Hepatocyte (in vitro differentiated cells): ENCODE measurements around the gene CCDC78. TPM values are rescaled to one million over a fixed set of nuclear protein-coding genes. Genes with fewer than 3 reads are reported as not detected.
"Not testable (repeated sequence)": the region's sequence is repeated elsewhere in the genome, so short reads cannot be mapped to it uniquely, and the experiment has no call there.

Source experiments
- DNase-seq: peaks from one replicate; pipeline ENCODE4 v3.0.0-alpha.2; 2016; ENCODE audit warnings: low spot score
- H2AFZ ChIP-seq: fragments of 200-600 bp; sonication (generic); 2 replicates; pipeline ENCODE4 v1.6.0; 2016; ENCODE audit warnings: antibody characterized with exemption, mild to moderate bottlenecking
- H3K27ac ChIP-seq: fragments of 200-600 bp; sonication (generic); 2 replicates; pipeline ENCODE4 v1.5.1; 2016; ENCODE audit warnings: mild to moderate bottlenecking
- H3K27me3 ChIP-seq: fragments of 200-600 bp; sonication (generic); 2 replicates; pipeline ENCODE4 v1.6.1; 2016
- H3K36me3 ChIP-seq: fragments of 200-600 bp; sonication (generic); replicated peaks from 2 replicates; pipeline ENCODE4 v1.5.1; 2016; ENCODE audit warnings: low read depth; ENCODE audit not compliant: insufficient read depth
- H3K4me1 ChIP-seq: fragments of 200-600 bp; sonication (generic); 2 replicates; pipeline ENCODE4 v1.5.1; 2016; ENCODE audit warnings: mild to moderate bottlenecking, moderate library complexity; ENCODE audit not compliant: insufficient read depth
- H3K4me2 ChIP-seq: fragments of 200-600 bp; sonication (generic); 2 replicates; pipeline ENCODE4 v1.6.0; 2016
- H3K4me3 ChIP-seq: fragments of 200-600 bp; sonication (generic); 2 replicates; pipeline ENCODE4 v1.5.1; 2016; ENCODE audit warnings: mild to moderate bottlenecking
- H3K79me2 ChIP-seq: fragments of 200-600 bp; sonication (generic); 2 replicates; pipeline ENCODE4 v1.6.0; 2017; ENCODE audit warnings: mild to moderate bottlenecking
- H3K9me2 ChIP-seq: fragments of 200-600 bp; sonication (generic); replicated peaks from 2 replicates; pipeline ENCODE4 v1.6.0; 2017; ENCODE audit warnings: mild to moderate bottlenecking; ENCODE audit not compliant: insufficient read depth
- H3K9me3 ChIP-seq: fragments of 200-600 bp; sonication (generic); 2 replicates; pipeline ENCODE4 v1.5.1; 2016; ENCODE audit warnings: low read depth, mild to moderate bottlenecking
- H4K20me1 ChIP-seq: fragments of 200-600 bp; sonication (generic); 2 replicates; pipeline ENCODE4 v1.6.0; 2016; ENCODE audit warnings: mild to moderate bottlenecking; ENCODE audit not compliant: insufficient read depth, poor library complexity, severe bottlenecking
- EZH2 ChIP-seq: fragments of 200-600 bp; sonication (generic); IDR thresholded peaks from 2 replicates; pipeline ENCODE4 v1.6.1; 2016; ENCODE audit warnings: antibody characterized with exemption, mild to moderate bottlenecking, borderline replicate concordance
- EZH2phosphoT487 ChIP-seq: fragments of 200-600 bp; sonication (generic); IDR thresholded peaks from one replicate; pipeline ENCODE4 v1.6.1; 2018; ENCODE audit warnings: antibody characterized with exemption, mild to moderate bottlenecking, low read depth, moderate library complexity; ENCODE audit not compliant: unreplicated experiment, severe bottlenecking
- WGBS: methylation state at CpG from one replicate; pipeline ENCODE4 v1.1.6; 2016; ENCODE audit warnings: low lambda C conversion rate; ENCODE audit errors: missing lambda C conversion rate; 5-methylcytosine and 5-hydroxymethylcytosine counted together
- polyA plus RNA-seq: library from polyadenylated mRNA; unstranded; fragments of >200 nt; fragmentation: Nextera tagmentation; extraction: Ambion mirVana; gene quantifications from 2 replicates; pipeline ENCODE4 v1.2.1, GENCODE V29; 2016
- total RNA-seq: library from RNA; depleted of rRNA; stranded (reverse); fragments of >200 nt; gene quantifications from 2 replicates; pipeline ENCODE4 v1.2.3, GENCODE V29; 2014
- TF ChIP-seq, protein P1 (sequence below): fragments of 200-600 bp; sonication (generic); IDR thresholded peaks from 2 replicates; pipeline ENCODE4 v1.5.1; 2016; ENCODE audit warnings: antibody characterized with exemption, mild to moderate bottlenecking; ENCODE audit not compliant: poor library complexity

Gene CCDC78
- total and polyA plus RNA-seq, 2 experiments from 2014 or later: 2.2 to 6.8 TPM

DNA sequence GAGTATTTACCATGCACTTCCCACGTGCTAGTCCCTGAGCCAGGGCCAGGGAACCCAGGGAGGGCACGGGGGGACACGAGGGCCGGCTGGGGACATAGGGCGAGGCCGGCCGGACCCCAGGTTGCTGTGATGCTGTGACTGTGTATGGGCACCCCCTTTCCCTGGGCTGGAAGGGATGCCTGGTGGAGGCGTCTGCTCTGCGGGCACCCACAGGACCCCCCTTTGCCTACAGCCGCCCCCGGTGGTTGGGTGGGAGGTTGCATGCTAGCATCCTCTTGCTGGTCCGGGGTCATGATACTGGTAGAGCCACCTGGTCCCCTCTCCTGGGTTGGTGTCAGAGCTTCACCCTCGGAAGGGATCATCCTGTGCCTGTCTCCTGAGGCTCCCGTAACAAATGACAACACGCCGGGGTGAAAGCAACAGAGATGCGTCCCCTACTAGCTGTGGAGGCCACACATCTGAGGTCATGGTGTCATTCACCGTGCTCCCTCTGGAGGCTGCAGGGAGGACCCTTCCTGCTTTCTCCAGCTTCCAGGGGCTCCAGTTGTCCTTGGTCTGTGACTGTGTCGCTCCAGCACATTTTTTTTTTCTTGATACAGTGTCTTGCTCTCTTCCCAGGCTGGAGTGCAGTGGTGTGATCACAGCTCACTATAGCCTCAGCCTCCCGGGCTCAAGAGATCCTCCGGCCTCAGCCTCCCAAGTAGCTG, 17.7 kb upstream of the CCDC78 start:
- no peaks in the 10 kb centered on the region for H3K27me3 ChIP-seq
- H3K4me1 ChIP-seq: peaks cover 11% of the 10 kb centered on the region
- H2AFZ ChIP-seq: no peak overlapping the region
- DNase-seq: no peak
- no peaks in the 10 kb centered on the region for H3K9me3 ChIP-seq
- H4K20me1 ChIP-seq: no peaks in the 10 kb centered on the region
- no peak overlapping the region for H3K27ac ChIP-seq
- peaks cover 13% of the 10 kb centered on the region for H3K79me2 ChIP-seq
- H3K4me3 ChIP-seq: no peak overlapping the region
- H3K36me3 ChIP-seq: no peaks in the 10 kb centered on the region
- TF ChIP-seq, protein P1, sequence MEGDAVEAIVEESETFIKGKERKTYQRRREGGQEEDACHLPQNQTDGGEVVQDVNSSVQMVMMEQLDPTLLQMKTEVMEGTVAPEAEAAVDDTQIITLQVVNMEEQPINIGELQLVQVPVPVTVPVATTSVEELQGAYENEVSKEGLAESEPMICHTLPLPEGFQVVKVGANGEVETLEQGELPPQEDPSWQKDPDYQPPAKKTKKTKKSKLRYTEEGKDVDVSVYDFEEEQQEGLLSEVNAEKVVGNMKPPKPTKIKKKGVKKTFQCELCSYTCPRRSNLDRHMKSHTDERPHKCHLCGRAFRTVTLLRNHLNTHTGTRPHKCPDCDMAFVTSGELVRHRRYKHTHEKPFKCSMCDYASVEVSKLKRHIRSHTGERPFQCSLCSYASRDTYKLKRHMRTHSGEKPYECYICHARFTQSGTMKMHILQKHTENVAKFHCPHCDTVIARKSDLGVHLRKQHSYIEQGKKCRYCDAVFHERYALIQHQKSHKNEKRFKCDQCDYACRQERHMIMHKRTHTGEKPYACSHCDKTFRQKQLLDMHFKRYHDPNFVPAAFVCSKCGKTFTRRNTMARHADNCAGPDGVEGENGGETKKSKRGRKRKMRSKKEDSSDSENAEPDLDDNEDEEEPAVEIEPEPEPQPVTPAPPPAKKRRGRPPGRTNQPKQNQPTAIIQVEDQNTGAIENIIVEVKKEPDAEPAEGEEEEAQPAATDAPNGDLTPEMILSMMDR: no peak
- TF ChIP-seq EZH2phosphoT487 (no peak), EZH2 (no peak)
- H3K4me2 ChIP-seq: no peak overlapping the region
- 87% methylated on average over 20 of the region's 21 CpGs for WGBS
- H3K9me2 ChIP-seq: no peaks in the 10 kb centered on the region

GRCh38 chr16:742894-743293, 16.7 kb upstream of the CCDC78 start:
- peaks cover 11% of the 10 kb centered on the region for H3K4me1 ChIP-seq
- 90% methylated on average over 14 of the region's 14 CpGs for WGBS
- DNase-seq: not testable (repeated sequence)

DNA sequence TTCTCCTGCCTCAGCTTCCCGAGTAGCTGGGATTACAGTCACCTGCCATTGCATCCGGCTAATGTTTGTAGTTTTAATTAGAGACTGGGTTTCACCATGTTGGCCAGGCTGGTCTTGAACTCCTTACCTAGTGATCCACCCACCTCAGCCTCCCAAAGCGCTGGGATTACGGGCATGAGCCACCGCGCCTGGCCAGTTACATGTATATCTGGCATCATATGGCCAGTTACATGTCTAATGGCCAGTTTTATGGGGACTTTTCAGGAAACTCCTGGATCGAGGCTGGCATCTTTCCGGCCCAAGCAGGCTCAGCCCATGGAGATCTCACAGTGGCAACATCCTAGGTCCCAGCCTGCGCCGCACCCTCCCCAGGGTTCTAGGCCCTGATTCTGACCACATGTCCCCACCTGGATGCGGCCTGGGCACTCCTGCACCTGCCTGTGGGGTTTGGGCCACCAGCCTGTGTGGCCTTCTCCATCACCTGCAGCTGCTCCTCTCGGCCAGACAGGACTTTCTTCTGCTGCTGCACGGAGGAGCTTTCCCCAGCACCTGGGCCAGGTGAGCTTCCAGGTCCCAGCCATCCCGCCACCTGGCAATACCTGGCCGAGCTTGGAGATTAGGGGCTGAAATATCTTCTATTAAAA, 15.9 kb upstream of the CCDC78 start:
- 93% methylated on average over 15 of the region's 15 CpGs for WGBS
- H3K79me2 ChIP-seq: peaks cover 13% of the 10 kb centered on the region
- no peak for DNase-seq
- no peaks in the 10 kb centered on the region for H3K9me2 ChIP-seq
- no peak overlapping the region for H3K4me3 ChIP-seq
- H4K20me1 ChIP-seq: no peaks in the 10 kb centered on the region
- peaks cover 11% of the 10 kb centered on the region for H3K4me1 ChIP-seq
- no peaks in the 10 kb centered on the region for H3K36me3 ChIP-seq
- H3K27ac ChIP-seq: no peak overlapping the region
- peak overlapping the region; percentile 93 for H3K4me2 ChIP-seq
- H2AFZ ChIP-seq: no peak overlapping the region
- no peaks in the 10 kb centered on the region for H3K27me3 ChIP-seq
- no peaks in the 10 kb centered on the region for H3K9me3 ChIP-seq
- TF ChIP-seq, protein P1: no peak
- TF ChIP-seq EZH2phosphoT487 (no peak), EZH2 (no peak)

More at GRCh38 chr16:742894-743293, 16.7 kb upstream of the CCDC78 start:
- H3K9me2 ChIP-seq, H3K27me3 ChIP-seq, H4K20me1 ChIP-seq, H3K27ac ChIP-seq, H3K36me3 ChIP-seq, H3K9me3 ChIP-seq, H3K4me2 ChIP-seq, H2AFZ ChIP-seq, H3K4me3 ChIP-seq: not testable (repeated sequence)
- peaks cover 13% of the 10 kb centered on the region for H3K79me2 ChIP-seq

DNA sequence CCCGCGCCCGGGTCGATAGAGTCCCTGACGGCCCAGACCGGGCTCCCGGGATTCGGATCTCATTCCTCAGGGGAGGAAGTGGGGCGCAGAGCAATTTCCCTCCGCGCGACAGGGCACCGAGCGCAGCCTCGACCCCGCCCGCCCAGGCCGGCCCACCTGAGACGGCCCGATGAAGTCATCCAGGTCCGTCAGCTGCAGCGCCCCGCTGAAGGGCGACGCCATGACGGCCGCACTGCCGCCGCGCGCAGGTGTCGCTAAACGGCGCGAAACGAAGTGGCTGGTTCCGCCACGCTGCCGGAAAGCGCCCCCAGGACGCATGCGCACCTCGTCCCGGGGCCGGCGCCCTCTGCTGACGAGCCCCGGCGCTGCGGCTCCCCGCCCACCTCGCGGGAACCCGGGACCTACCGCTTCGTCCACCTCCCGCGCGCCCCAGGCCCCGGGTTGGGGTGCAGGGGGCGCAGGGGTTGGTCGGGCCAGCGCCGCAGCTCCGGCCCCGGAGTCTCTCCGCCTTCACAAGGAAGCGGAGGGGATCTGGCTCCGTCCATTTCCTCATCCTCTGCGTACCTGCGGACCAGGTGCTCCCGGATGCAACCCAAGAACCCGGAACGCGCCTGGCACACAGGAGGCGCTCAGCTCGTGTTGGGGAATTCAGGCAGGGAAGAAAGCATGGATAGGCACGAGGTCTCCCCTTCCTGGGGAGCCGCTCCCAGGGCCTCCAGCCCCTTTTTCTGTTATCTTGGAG, 14.7 kb upstream of the CCDC78 start, which contains the start of gene CIAO3:
CIAO3 (minus strand) TSS at position 234 of the 742 bp plus-strand sequence; CDS start at position 222, 12 bp downstream.
- WGBS: 2% methylated on average over 51 of the region's 79 CpGs
- Histone ChIP-seq H3K27ac (peak within 1 kb of the TSS; percentile 79), H3K4me3 (peak within 1 kb of the TSS; percentile 91), H2AFZ (peak within 1 kb of the TSS; percentile 84), H3K9me3 (no peaks in the 10 kb centered on the region), H3K4me1 (peaks cover 11% of the 10 kb centered on the region), H4K20me1 (no peaks in the 10 kb centered on the region), H3K79me2 (peaks cover 13% of the 10 kb centered on the region), H3K4me2 (peak within 1 kb of the TSS; percentile 99), H3K36me3 (no peaks in the 10 kb centered on the region), H3K9me2 (no peaks in the 10 kb centered on the region), H3K27me3 (no peaks in the 10 kb centered on the region)
- peak; percentile 97 for DNase-seq
- no peak for TF ChIP-seq EZH2phosphoT487
- TF ChIP-seq, protein P1: peak; percentile 85
